ENCODE measurements around the gene CENPP. TPM values are rescaled to one million over a fixed set of nuclear protein-coding genes. Genes with fewer than 3 reads are reported as not detected.

The CENPP gene
- polyA plus RNA-seq, 2 donors, result 2.2 to 3.6 TPM

GRCh38 chr9:92293452-92294296 is 32.1 kb upstream of the CENPP start, which contains the start of gene IARS1:
Gene IARS1, minus strand, starts transcription at chr9:92293697. Its CDS starts 4,278 bp downstream, at chr9:92289419.
- Histone ChIP-seq H3K4me1 (ENCODE audit: control insufficient read depth in 2 of 2, insufficient read depth in 2 of 2, low read length in 1 of 2) (peaks cover 3 to 8% of the 10 kb centered on the region in 2 donors), H3K27me3 (ENCODE audit: control insufficient read depth in 1 of 2, insufficient read depth in 2 of 2, low read length in 2 of 2) (no peaks in the 10 kb centered on the region), H3K36me3 (ENCODE audit: control insufficient read depth in 2 of 2, insufficient read depth in 2 of 2, low read length in 1 of 2) (no peaks in the 10 kb centered on the region), H3K27ac (ENCODE audit: low read depth in 2 of 2, low read length in 1 of 2) (peak within 1 kb of the TSS; percentile 78 to 86), H3K9me3 (ENCODE audit: control insufficient read depth in 2 of 2, insufficient read depth in 1 of 2, low read depth in 1 of 2, low read length in 1 of 2) (no peaks in the 10 kb centered on the region), H3K4me3 (ENCODE audit: low read depth in 1 of 2, low read length in 2 of 2) (peak within 1 kb of the TSS; percentile 81 to 92)
- WGBS, 2 donors, result 0% methylated on average over 63 of the region's 63 CpGs

- WGBS, 2 donors, result 11 to 14% methylated on average over 13 of the region's 13 CpGs
- Histone ChIP-seq H3K4me3 (ENCODE audit: low read depth in 1 of 2, low read length in 2 of 2) (peak overlapping the region; percentile 62 to 92), H3K9me3 (ENCODE audit: control insufficient read depth in 2 of 2, insufficient read depth in 1 of 2, low read depth in 1 of 2, low read length in 1 of 2) (no peaks in the 10 kb centered on the region), H3K36me3 (ENCODE audit: control insufficient read depth in 2 of 2, insufficient read depth in 2 of 2, low read length in 1 of 2) (peaks cover 0 to 3% of the 10 kb centered on the region in 2 donors), H3K27me3 (ENCODE audit: control insufficient read depth in 1 of 2, insufficient read depth in 2 of 2, low read length in 2 of 2) (no peaks in the 10 kb centered on the region), H3K27ac (ENCODE audit: low read depth in 2 of 2, low read length in 1 of 2) (peak overlapping the region; percentile 38 to 78), H3K4me1 (ENCODE audit: control insufficient read depth in 2 of 2, insufficient read depth in 2 of 2, low read length in 1 of 2) (peaks cover 3 to 8% of the 10 kb centered on the region in 2 donors)
Observed at GRCh38 chr9:92294297-92294676, 31.5 kb upstream of the CENPP start.

GRCh38 chr9:92295240-92295790 is 30.4 kb upstream of the CENPP start:
- Histone ChIP-seq H3K4me1 (ENCODE audit: control insufficient read depth in 2 of 2, insufficient read depth in 2 of 2, low read length in 1 of 2) (peaks cover 3 to 8% of the 10 kb centered on the region in 2 donors), H3K9me3 (ENCODE audit: control insufficient read depth in 2 of 2, insufficient read depth in 1 of 2, low read depth in 1 of 2, low read length in 1 of 2) (no peaks in the 10 kb centered on the region), H3K36me3 (ENCODE audit: control insufficient read depth in 2 of 2, insufficient read depth in 2 of 2, low read length in 1 of 2) (peaks cover 0 to 3% of the 10 kb centered on the region in 2 donors), H3K27ac (ENCODE audit: low read depth in 2 of 2, low read length in 1 of 2) (no peak overlapping the region), H3K27me3 (ENCODE audit: control insufficient read depth in 1 of 2, insufficient read depth in 2 of 2, low read length in 2 of 2) (no peaks in the 10 kb centered on the region), H3K4me3 (ENCODE audit: low read depth in 1 of 2, low read length in 2 of 2) (no peak overlapping the region)
- WGBS, 2 donors, result 63 to 75% methylated on average over 7 of the region's 7 CpGs

GRCh38 chr9:92295827-92296258 is 29.9 kb upstream of the CENPP start:
- Histone ChIP-seq H3K9me3 (ENCODE audit: control insufficient read depth in 2 of 2, insufficient read depth in 1 of 2, low read depth in 1 of 2, low read length in 1 of 2) (no peaks in the 10 kb centered on the region), H3K4me1 (ENCODE audit: control insufficient read depth in 2 of 2, insufficient read depth in 2 of 2, low read length in 1 of 2) (peaks cover 3 to 8% of the 10 kb centered on the region in 2 donors), H3K4me3 (ENCODE audit: low read depth in 1 of 2, low read length in 2 of 2) (no peak overlapping the region), H3K36me3 (ENCODE audit: control insufficient read depth in 2 of 2, insufficient read depth in 2 of 2, low read length in 1 of 2) (peaks cover 0 to 3% of the 10 kb centered on the region in 2 donors), H3K27me3 (ENCODE audit: control insufficient read depth in 1 of 2, insufficient read depth in 2 of 2, low read length in 2 of 2) (no peaks in the 10 kb centered on the region), H3K27ac (ENCODE audit: low read depth in 2 of 2, low read length in 1 of 2) (peak overlapping the region in 1 of 2 donors; percentile 23)
- WGBS, 2 donors, result 45 to 51% methylated on average over 4 of the region's 4 CpGs

- WGBS, 2 donors, result 80 to 87% methylated on average over 3 of the region's 3 CpGs
- peaks cover 0 to 3% of the 10 kb centered on the region in 2 donors for H3K36me3 ChIP-seq (ENCODE audit: control insufficient read depth in 2 of 2, insufficient read depth in 2 of 2, low read length in 1 of 2)
Observed at GRCh38 chr9:92297611-92298010, 28.1 kb upstream of the CENPP start.

GRCh38 chr9:92298036-92298435 is 27.7 kb upstream of the CENPP start:
- 87 to 91% methylated on average over 3 of the region's 3 CpGs for WGBS, 2 donors
- no peak overlapping the region for H3K4me3 ChIP-seq (ENCODE audit: low read depth in 1 of 2, low read length in 2 of 2)
- H3K9me3 ChIP-seq (ENCODE audit: control insufficient read depth in 2 of 2, insufficient read depth in 1 of 2, low read depth in 1 of 2, low read length in 1 of 2), result no peaks in the 10 kb centered on the region
- H3K36me3 ChIP-seq (ENCODE audit: control insufficient read depth in 2 of 2, insufficient read depth in 2 of 2, low read length in 1 of 2), result peaks cover 0 to 3% of the 10 kb centered on the region in 2 donors
- H3K27ac ChIP-seq (ENCODE audit: low read depth in 2 of 2, low read length in 1 of 2), result no peak overlapping the region
- no peaks in the 10 kb centered on the region for H3K27me3 ChIP-seq (ENCODE audit: control insufficient read depth in 1 of 2, insufficient read depth in 2 of 2, low read length in 2 of 2)
- H3K4me1 ChIP-seq (ENCODE audit: control insufficient read depth in 2 of 2, insufficient read depth in 2 of 2, low read length in 1 of 2), result peaks cover 3 to 4% of the 10 kb centered on the region in 2 donors

More at GRCh38 chr9:92297611-92298010, 28.1 kb upstream of the CENPP start:
- Histone ChIP-seq H3K27me3 (ENCODE audit: control insufficient read depth in 1 of 2, insufficient read depth in 2 of 2, low read length in 2 of 2) (no peaks in the 10 kb centered on the region), H3K4me1 (ENCODE audit: control insufficient read depth in 2 of 2, insufficient read depth in 2 of 2, low read length in 1 of 2) (peaks cover 3 to 4% of the 10 kb centered on the region in 2 donors), H3K27ac (ENCODE audit: low read depth in 2 of 2, low read length in 1 of 2) (no peak overlapping the region), H3K9me3 (ENCODE audit: control insufficient read depth in 2 of 2, insufficient read depth in 1 of 2, low read depth in 1 of 2, low read length in 1 of 2) (no peaks in the 10 kb centered on the region), H3K4me3 (ENCODE audit: low read depth in 1 of 2, low read length in 2 of 2) (no peak overlapping the region)

GRCh38 chr9:92299116-92299515 is 26.6 kb upstream of the CENPP start:
- Histone ChIP-seq H3K4me3 (ENCODE audit: low read depth in 1 of 2, low read length in 2 of 2) (no peak overlapping the region), H3K27me3 (ENCODE audit: control insufficient read depth in 1 of 2, insufficient read depth in 2 of 2, low read length in 2 of 2) (no peaks in the 10 kb centered on the region), H3K9me3 (ENCODE audit: control insufficient read depth in 2 of 2, insufficient read depth in 1 of 2, low read depth in 1 of 2, low read length in 1 of 2) (no peaks in the 10 kb centered on the region), H3K4me1 (ENCODE audit: control insufficient read depth in 2 of 2, insufficient read depth in 2 of 2, low read length in 1 of 2) (peaks cover 3 to 4% of the 10 kb centered on the region in 2 donors), H3K27ac (ENCODE audit: low read depth in 2 of 2, low read length in 1 of 2) (no peak overlapping the region), H3K36me3 (ENCODE audit: control insufficient read depth in 2 of 2, insufficient read depth in 2 of 2, low read length in 1 of 2) (peaks cover 2 to 6% of the 10 kb centered on the region in 2 donors)
- 58 to 82% methylated on average over 1 of the region's 1 CpG for WGBS, 2 donors

- Histone ChIP-seq H3K27ac (ENCODE audit: low read depth in 2 of 2, low read length in 1 of 2) (no peak overlapping the region), H3K4me1 (ENCODE audit: control insufficient read depth in 2 of 2, insufficient read depth in 2 of 2, low read length in 1 of 2) (no peaks in the 10 kb centered on the region), H3K4me3 (ENCODE audit: low read depth in 1 of 2, low read length in 2 of 2) (no peak overlapping the region), H3K27me3 (ENCODE audit: control insufficient read depth in 1 of 2, insufficient read depth in 2 of 2, low read length in 2 of 2) (no peaks in the 10 kb centered on the region), H3K9me3 (ENCODE audit: control insufficient read depth in 2 of 2, insufficient read depth in 1 of 2, low read depth in 1 of 2, low read length in 1 of 2) (no peaks in the 10 kb centered on the region), H3K36me3 (ENCODE audit: control insufficient read depth in 2 of 2, insufficient read depth in 2 of 2, low read length in 1 of 2) (peaks cover 5 to 7% of the 10 kb centered on the region in 2 donors)
- WGBS, 2 donors, result 78% methylated on average over 1 of the region's 1 CpG
Observed at GRCh38 chr9:92300936-92301335, 24.8 kb upstream of the CENPP start.

- peaks cover 4 to 16% of the 10 kb centered on the region in 2 donors for H3K36me3 ChIP-seq (ENCODE audit: control insufficient read depth in 2 of 2, insufficient read depth in 2 of 2, low read length in 1 of 2)
- no peaks in the 10 kb centered on the region for H3K27me3 ChIP-seq (ENCODE audit: control insufficient read depth in 1 of 2, insufficient read depth in 2 of 2, low read length in 2 of 2)
- H3K27ac ChIP-seq (ENCODE audit: low read depth in 2 of 2, low read length in 1 of 2), result no peak overlapping the region
- no peak overlapping the region for H3K4me3 ChIP-seq (ENCODE audit: low read depth in 1 of 2, low read length in 2 of 2)
- peaks cover 0 to 2% of the 10 kb centered on the region in 2 donors for H3K4me1 ChIP-seq (ENCODE audit: control insufficient read depth in 2 of 2, insufficient read depth in 2 of 2, low read length in 1 of 2)
- no peaks in the 10 kb centered on the region for H3K9me3 ChIP-seq (ENCODE audit: control insufficient read depth in 2 of 2, insufficient read depth in 1 of 2, low read depth in 1 of 2, low read length in 1 of 2)
Observed at GRCh38 chr9:92308893-92309292, 16.9 kb upstream of the CENPP start.
